H9 (cell line): ENCODE measurements around the gene CAMSAP2. TPM values are rescaled to one million over a fixed set of nuclear protein-coding genes. Genes with fewer than 3 reads are reported as not detected.

Experiments
- DNase-seq: peaks from one replicate; pipeline ENCODE4 v3.0.0-alpha.2; 2017
- H2AFZ ChIP-seq: one replicate; pipeline ENCODE4 v1.6.1; 2013; ENCODE audit warnings: mild to moderate bottlenecking, low read length, control low read depth, moderate library complexity
- H2AK5ac ChIP-seq: 2 replicates; pipeline ENCODE4 v1.6.1; 2013; ENCODE audit warnings: low read length, control low read depth, mixed read lengths; ENCODE audit not compliant: insufficient read length
- H2BK120ac ChIP-seq: one replicate; pipeline ENCODE4 v1.6.1; 2013; ENCODE audit warnings: low read depth, mild to moderate bottlenecking, low read length, control low read depth, inconsistent platforms; ENCODE audit not compliant: poor library complexity, severe bottlenecking
- H2BK12ac ChIP-seq: 2 replicates; pipeline ENCODE4 v1.6.1; 2013; ENCODE audit warnings: low read length, control low read depth, mixed read lengths, low read depth; ENCODE audit not compliant: insufficient read length
- H2BK15ac ChIP-seq: 2 replicates; pipeline ENCODE4 v1.6.1; 2013; ENCODE audit warnings: low read depth, low read length, control low read depth
- H2BK20ac ChIP-seq: one replicate; pipeline ENCODE4 v1.6.1; 2013; ENCODE audit warnings: low read depth, mild to moderate bottlenecking, low read length, control low read depth, inconsistent platforms; ENCODE audit not compliant: poor library complexity, severe bottlenecking
- H2BK5ac ChIP-seq: 2 replicates; pipeline ENCODE4 v1.6.1; 2013; ENCODE audit warnings: low read length, control low read depth, mixed read lengths; ENCODE audit not compliant: insufficient read length
- H3K14ac ChIP-seq: 2 replicates; pipeline ENCODE4 v1.6.1; 2013; ENCODE audit warnings: low read length, control low read depth; ENCODE audit not compliant: insufficient read depth
- H3K18ac ChIP-seq: 2 replicates; pipeline ENCODE4 v1.6.1; 2013; ENCODE audit warnings: low read depth, mild to moderate bottlenecking, mixed read lengths, low read length, control low read depth; ENCODE audit not compliant: insufficient read length
- H3K23ac ChIP-seq: 2 replicates; pipeline ENCODE4 v1.6.1; 2013; ENCODE audit warnings: low read length, control low read depth, mixed read lengths, low read depth; ENCODE audit not compliant: insufficient read length
- H3K23me2 ChIP-seq: 2 replicates; pipeline ENCODE4 v1.6.1; 2013; ENCODE audit warnings: low read depth, mild to moderate bottlenecking, mixed read lengths, low read length, control low read depth; ENCODE audit not compliant: insufficient read length, poor library complexity, severe bottlenecking
- H3K27ac ChIP-seq: 2 replicates; pipeline ENCODE4 v1.5.1; 2013; ENCODE audit warnings: low read length, control low read depth, mixed read lengths, low read depth; ENCODE audit not compliant: insufficient read length
- H3K27me3 ChIP-seq: 2 replicates; pipeline ENCODE4 v1.6.1; 2013; ENCODE audit warnings: low read length, control low read depth, inconsistent platforms; ENCODE audit not compliant: insufficient read depth
- H3K4ac ChIP-seq: 2 replicates; pipeline ENCODE4 v1.6.1; 2013; ENCODE audit warnings: low read depth, mild to moderate bottlenecking, control low read depth, inconsistent platforms, low read length, moderate library complexity
- H3K4me1 ChIP-seq: 2 replicates; pipeline ENCODE4 v1.6.1; 2013; ENCODE audit warnings: low read length, control low read depth, inconsistent platforms; ENCODE audit not compliant: insufficient read depth
- H3K4me2 ChIP-seq: 2 replicates; pipeline ENCODE4 v1.6.1; 2013; ENCODE audit warnings: low read length, control low read depth, mixed read lengths; ENCODE audit not compliant: insufficient read length, insufficient read depth
- H3K56ac ChIP-seq: 2 replicates; pipeline ENCODE4 v1.6.1; 2013; ENCODE audit warnings: low read depth, mild to moderate bottlenecking, mixed read lengths, low read length, control low read depth; ENCODE audit not compliant: insufficient read length
- H3K79me1 ChIP-seq: 2 replicates; pipeline ENCODE4 v1.6.1; 2013; ENCODE audit warnings: low read depth, mild to moderate bottlenecking, moderate library complexity, low read length, control low read depth, inconsistent platforms; ENCODE audit not compliant: insufficient read depth, poor library complexity, severe bottlenecking
- H3K79me2 ChIP-seq: 2 replicates; pipeline ENCODE4 v1.6.1; 2013; ENCODE audit warnings: low read length, control low read depth, inconsistent platforms; ENCODE audit not compliant: insufficient read depth
- H3K9ac ChIP-seq: 2 replicates; pipeline ENCODE4 v1.6.1; 2013; ENCODE audit warnings: low read length, control low read depth, mixed read lengths; ENCODE audit not compliant: insufficient read length; ENCODE audit errors: extremely low read depth
- H3K9me3 ChIP-seq: one replicate; pipeline ENCODE4 v1.6.1; 2013; ENCODE audit warnings: low read depth, low read length, inconsistent platforms; ENCODE audit not compliant: control insufficient read depth
- H3T11ph ChIP-seq: one replicate; pipeline ENCODE4 v1.6.1; 2013; ENCODE audit warnings: mild to moderate bottlenecking, low read length, control low read depth, inconsistent platforms
- H4K20me1 ChIP-seq: one replicate; pipeline ENCODE4 v1.6.1; 2013; ENCODE audit not compliant: control insufficient read depth, insufficient read length, insufficient read depth
- H4K5ac ChIP-seq: 2 replicates; pipeline ENCODE4 v1.6.1; 2013; ENCODE audit warnings: low read depth, mild to moderate bottlenecking, mixed read lengths, low read length, control low read depth; ENCODE audit not compliant: insufficient read length
- H4K8ac ChIP-seq: replicated peaks from 2 replicates; pipeline ENCODE4 v1.6.1; 2013; ENCODE audit warnings: low read length, control low read depth, mixed read lengths, low read depth; ENCODE audit not compliant: insufficient read length
- H4K91ac ChIP-seq: 2 replicates; pipeline ENCODE4 v1.6.1; 2013; ENCODE audit warnings: low read depth, mild to moderate bottlenecking, moderate library complexity, mixed read lengths, low read length, control low read depth; ENCODE audit not compliant: insufficient read length
- H3K27ac Mint-ChIP-seq, 3 experiments: 2 replicates in 2 of 3; 3 replicates in 1 of 3; pipeline ENCODE4 v1.8.0; 2020 to 2021; ENCODE audit warnings: mixed read lengths in 3 of 3, mild to moderate bottlenecking in 1 of 3, moderate library complexity in 1 of 3
- H3K27me3 Mint-ChIP-seq: 2 replicates; pipeline ENCODE4 v1.8.0; 2021; ENCODE audit warnings: low read depth, mild to moderate bottlenecking, moderate library complexity, mixed read lengths
- H3K36me3 Mint-ChIP-seq, 3 experiments: 2 replicates in 2 of 3; 3 replicates in 1 of 3; pipeline ENCODE4 v1.8.0; 2020 to 2021; ENCODE audit warnings: low read depth in 3 of 3, mixed read lengths in 3 of 3; ENCODE audit not compliant: insufficient read depth in 1 of 3
- H3K4me1 Mint-ChIP-seq, 2 experiments: 2 replicates each; pipeline ENCODE4 v1.8.0; 2020; ENCODE audit warnings: mixed read lengths in 2 of 2
- H3K4me3 Mint-ChIP-seq, 2 experiments: 2 replicates in 1 of 2; 3 replicates in 1 of 2; pipeline ENCODE4 v1.8.0; 2020 to 2021; ENCODE audit warnings: mild to moderate bottlenecking in 2 of 2, mixed read lengths in 2 of 2, moderate library complexity in 1 of 2
- H3K9me3 Mint-ChIP-seq, 2 experiments: 2 replicates in 1 of 2; 3 replicates in 1 of 2; pipeline ENCODE4 v1.8.0; 2020; ENCODE audit warnings: mild to moderate bottlenecking in 2 of 2, mixed read lengths in 2 of 2, moderate library complexity in 1 of 2
- CTCF ChIP-seq: fragments of 200-600 bp; sonication (generic); conservative IDR thresholded peaks from 3 replicates; pipeline ENCODE4 v1.8.0; 2021; ENCODE audit warnings: antibody characterized with exemption, mild to moderate bottlenecking
- WGBS: extraction: QIAGEN DNeasy Blood & Tissue Kit; methylation state at CpG from one replicate; pipeline ENCODE4 v1.1.7; 2013; ENCODE audit warnings: missing lambda C conversion rate, low lambda C conversion rate, mixed read lengths; ENCODE audit not compliant: insufficient read length; ENCODE audit errors: extremely low coverage; 5-methylcytosine and 5-hydroxymethylcytosine counted together
- total RNA-seq: library from RNA; stranded (reverse); gene quantifications from 2 replicates; pipeline ENCODE4 v1.2.1, GENCODE V29; 2021

Gene CAMSAP2
- total RNA-seq, 1 experiment from 2014 or later: 33.7 TPM

GRCh38 chr1:200857804-200858203 is 119.1 kb downstream of the CAMSAP2 start:
- no peaks in the 10 kb centered on the region for H3K9me3 Mint-ChIP-seq

More at GRCh38 chr1:200857804-200858203, 119.1 kb downstream of the CAMSAP2 start:
- Histone ChIP-seq H3K27me3 (no peaks in the 10 kb centered on the region), H3K79me1 (no peaks in the 10 kb centered on the region), H3K79me2 (no peaks in the 10 kb centered on the region), H3K56ac (no peak overlapping the region), H3K27ac (no peak overlapping the region), H3K9ac (no peak overlapping the region), H3K4me2 (no peak overlapping the region), H3K9me3 (no peaks in the 10 kb centered on the region), H4K5ac (no peak overlapping the region), H2BK20ac (no peak overlapping the region), H2BK15ac (no peak overlapping the region), H3K14ac (no peak overlapping the region), H4K20me1 (no peaks in the 10 kb centered on the region), H2AK5ac (no peak overlapping the region), H3T11ph (no peak overlapping the region), H3K23ac (no peak overlapping the region), H2BK12ac (no peak overlapping the region), H3K23me2 (no peaks in the 10 kb centered on the region), H3K4ac (no peak overlapping the region), H2BK5ac (no peak overlapping the region), H4K91ac (no peak overlapping the region), H4K8ac (no peak overlapping the region), H2AFZ (no peak overlapping the region), H2BK120ac (no peak overlapping the region), H3K4me1 (no peaks in the 10 kb centered on the region), H3K18ac (no peak overlapping the region)
- TF ChIP-seq CTCF: no peak
- H3K4me1 Mint-ChIP-seq: no peaks in the 10 kb centered on the region
- no peaks in the 10 kb centered on the region for H3K27me3 Mint-ChIP-seq
- H3K4me3 Mint-ChIP-seq: no peak overlapping the region
- DNase-seq: no peak
- no peak overlapping the region for H3K27ac Mint-ChIP-seq
- no CpG with 5 or more reads among the region's 1 CpG for WGBS
- H3K36me3 Mint-ChIP-seq: peaks cover 0 to 21% (median 18%) of the 10 kb centered on the region in 3 experiments; a peak in 5 of 7 replicates
